ENCODE results near the gene FEV. TPM values are rescaled to one million over a fixed set of nuclear protein-coding genes. Genes with fewer than 3 reads are reported as not detected.
A peak's percentile ranks its signal among the peaks of the same experiment; 100 is the strongest.

FEV gene
- total and polyA plus RNA-seq, 8 donors = 0.35 to 32.6 (median 1.4) TPM

DNA sequence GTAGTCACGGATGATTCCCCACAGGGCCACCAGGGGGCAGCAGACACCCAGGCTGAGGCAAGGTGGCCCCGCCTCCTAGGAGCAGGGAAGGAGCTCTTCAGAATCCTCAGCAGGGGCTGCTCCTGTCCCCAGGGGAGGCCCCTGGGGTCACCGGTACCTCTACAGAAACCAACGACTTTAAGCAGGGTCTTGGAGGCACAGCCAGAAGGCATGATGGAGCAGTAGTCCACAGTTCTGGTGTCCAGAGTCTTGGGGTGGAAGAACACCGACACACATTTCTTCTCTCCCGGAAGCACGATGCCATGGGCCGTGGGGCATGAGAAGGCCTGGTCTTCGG lies 44.8 kb upstream of the FEV start:
- WGBS, 2 donors = 27 to 38% methylated on average over 9 of the region's 9 CpGs
- peaks cover 0 to 5% (median 0%) of the 10 kb centered on the region in 4 donors for H3K27me3 ChIP-seq
- FAIRE-seq (no peak), ATAC-seq (peak; percentile 94 to 100 (median 98)), DNase-seq (peak; percentile 68 to 95 (median 88))
- H3K27ac ChIP-seq = no peak overlapping the region
- intact Hi-C loops (cut with DNase I) = loop anchor here in 2 of 3 donors (10.0 kb wide), 2 partner anchors 125 to 275 kb away; partner anchors contain the start of gene PTPRN (in 1 of the 2)
- no peaks in the 10 kb centered on the region for H3K4me1 ChIP-seq
- no peaks in the 10 kb centered on the region for H3K9me3 ChIP-seq
- H3K36me3 ChIP-seq = no peaks in the 10 kb centered on the region
- TF ChIP-seq CTCF (IDR thresholded peaks at IDR 0.05) = peak; percentile 98 to 99 (median 98)
- H3K4me3 ChIP-seq = no peak overlapping the region

- Histone ChIP-seq H3K4me1 (no peaks in the 10 kb centered on the region), H3K27ac (no peak overlapping the region), H3K36me3 (no peaks in the 10 kb centered on the region), H3K4me3 (no peak overlapping the region), H3K9me3 (no peaks in the 10 kb centered on the region), H3K27me3 (peaks cover 0 to 5% (median 0%) of the 10 kb centered on the region in 4 donors)
- DNase-seq (no peak), FAIRE-seq (no peak), ATAC-seq (peak in 1 of 4 donors; percentile 15)
- WGBS, 2 donors = 63 to 71% methylated on average over 13 of the region's 13 CpGs
- intact Hi-C loops (cut with DNase I) = loop anchor here in 1 of 3 donors (10.0 kb wide), 1 partner anchor 126 kb away; no protein-coding TSS in a partner anchor
- TF ChIP-seq CTCF (IDR thresholded peaks at IDR 0.05) = no peak
Measured at GRCh38 chr2:219028996-219029828, 44.2 kb upstream of the FEV start.

GRCh38 chr2:219028141-219028540 lies 43.2 kb upstream of the FEV start:
- Histone ChIP-seq H3K36me3 (no peaks in the 10 kb centered on the region), H3K27ac (no peak overlapping the region), H3K4me1 (no peaks in the 10 kb centered on the region), H3K4me3 (no peak overlapping the region), H3K27me3 (no peaks in the 10 kb centered on the region), H3K9me3 (no peaks in the 10 kb centered on the region)
- ATAC-seq (no peak), FAIRE-seq (no peak), DNase-seq (no peak)
- no peak for TF ChIP-seq CTCF (IDR thresholded peaks at IDR 0.05)
- 59 to 70% methylated on average over 5 of the region's 5 CpGs for WGBS, 2 donors
- intact Hi-C loops (cut with DNase I) = loop anchor here in 1 of 3 donors (10.0 kb wide), 1 partner anchor 127 kb away; no protein-coding TSS in a partner anchor

GRCh38 chr2:219027511-219028055 lies 42.6 kb upstream of the FEV start:
- ATAC-seq (no peak), DNase-seq (no peak), FAIRE-seq (no peak)
- intact Hi-C loops (cut with DNase I) = loop anchor here in 1 of 3 donors (10.0 kb wide), 1 partner anchor 127 kb away; no protein-coding TSS in a partner anchor
- Histone ChIP-seq H3K4me3 (no peak overlapping the region), H3K4me1 (no peaks in the 10 kb centered on the region), H3K27me3 (no peaks in the 10 kb centered on the region), H3K36me3 (no peaks in the 10 kb centered on the region), H3K27ac (no peak overlapping the region), H3K9me3 (no peaks in the 10 kb centered on the region)
- no peak for TF ChIP-seq CTCF (IDR thresholded peaks at IDR 0.05)
- WGBS, 2 donors = 81 to 88% methylated on average over 22 of the region's 22 CpGs
